HG02571 (cell line): ENCODE data around the gene GPR65.

ENCODE experiments used
- ATAC-seq: cut with Tn5 transposase; IDR thresholded peaks from one replicate; pipeline ENCODE4 v1.9.1; 2021; ENCODE audit warnings: mild to moderate bottlenecking, moderate library complexity; ENCODE audit not compliant: unreplicated experiment

The GPR65 gene

DNA sequence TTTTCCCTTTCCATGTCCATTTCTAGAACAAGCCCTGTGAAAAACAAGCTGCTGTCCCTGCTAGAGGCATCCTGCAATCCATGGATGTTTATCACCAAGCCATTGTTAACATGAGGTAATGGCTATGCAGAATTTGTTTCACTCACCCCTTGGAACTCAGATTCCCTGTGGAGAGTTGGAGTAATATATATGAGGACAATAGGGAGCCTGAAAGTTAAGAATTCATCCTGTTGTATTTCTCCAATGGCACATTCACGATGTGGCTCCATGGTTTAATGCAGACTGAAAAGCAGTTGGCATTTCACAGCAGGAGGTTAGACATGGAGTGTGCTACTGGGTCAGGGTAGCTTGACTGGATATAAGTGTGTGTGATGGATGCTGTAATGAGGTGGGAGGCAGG is 32.4 kb downstream of the GPR65 start:
- ATAC-seq = no peak

DNA sequence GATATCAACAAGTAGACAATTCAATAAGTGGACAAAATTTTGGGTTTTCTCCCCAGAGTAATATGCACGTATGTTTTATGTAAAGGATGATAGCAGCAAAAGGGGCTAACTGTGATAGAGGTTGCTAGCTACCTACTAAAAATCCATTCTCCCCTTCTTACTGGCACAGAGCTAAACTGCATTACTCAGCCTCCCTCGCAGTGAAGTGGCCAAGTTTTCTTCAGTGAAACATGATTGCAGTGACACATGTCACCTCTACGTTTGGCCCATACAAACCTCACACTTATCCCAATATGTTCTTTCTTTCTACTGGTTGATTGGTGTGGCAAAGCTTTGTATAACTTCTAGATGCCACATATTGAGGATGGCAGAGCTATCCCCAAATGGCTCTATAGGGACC is 34.3 kb downstream of the GPR65 start:
- no peak for ATAC-seq

DNA sequence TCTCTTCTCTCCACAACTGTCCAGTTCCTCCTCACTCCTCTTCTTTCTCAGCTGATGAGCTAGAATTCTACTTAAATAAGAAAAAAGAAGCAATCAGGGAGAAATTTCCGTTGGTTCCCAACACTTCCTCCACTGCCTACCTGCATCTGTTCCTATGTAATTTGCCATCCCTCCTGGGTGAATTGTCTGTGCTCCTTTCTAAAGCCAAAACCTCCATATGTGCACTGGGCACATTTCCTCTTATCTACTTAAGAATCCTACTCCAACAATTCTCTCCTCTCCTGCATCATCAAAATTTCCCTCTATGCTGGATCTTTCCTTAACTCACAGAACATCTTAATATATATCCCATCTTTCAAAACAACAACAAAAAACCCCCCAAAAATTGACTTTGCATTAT is 35.2 kb downstream of the GPR65 start:
- no peak for ATAC-seq

DNA sequence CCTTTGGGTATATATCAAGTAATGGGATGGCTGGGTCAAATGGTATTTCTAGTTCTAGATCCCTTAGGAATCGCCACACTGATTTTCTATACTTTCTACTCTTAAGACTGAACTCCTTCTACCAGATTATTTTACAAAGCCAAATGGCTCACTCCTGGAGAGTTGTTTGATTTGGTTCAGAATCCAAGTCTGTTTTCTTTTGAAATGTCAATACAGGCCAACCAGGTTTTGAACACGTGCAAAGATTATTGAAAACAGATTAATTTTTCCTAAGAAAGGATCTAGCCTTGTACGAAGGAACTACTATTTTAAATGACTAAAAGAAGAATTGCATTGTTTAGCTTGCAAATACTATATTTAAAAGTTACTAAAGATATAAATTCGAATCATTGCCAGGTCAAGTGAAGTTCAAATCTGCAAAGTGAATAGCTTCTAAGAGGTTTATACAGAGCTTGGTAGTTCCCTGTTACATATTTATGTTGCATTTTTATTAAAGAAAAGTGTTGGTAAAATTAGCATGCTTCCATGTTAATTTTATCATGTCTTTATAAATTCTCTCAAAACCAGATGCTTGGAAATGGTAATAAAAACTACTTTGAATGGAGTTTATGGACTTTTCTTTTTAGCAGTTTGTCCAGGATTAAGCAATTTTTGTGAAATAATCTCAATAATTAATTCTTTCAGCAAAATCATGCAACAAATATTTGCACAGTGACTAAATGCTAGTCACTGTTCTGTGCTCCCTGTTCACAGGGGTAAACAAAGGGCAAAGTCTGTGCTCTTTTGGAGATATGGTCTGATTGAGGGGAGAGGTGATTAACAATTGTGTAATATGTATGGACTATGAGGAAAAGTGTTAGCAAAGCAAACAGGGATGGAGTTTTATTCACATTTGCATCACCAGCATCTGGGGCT is 38.9 kb downstream of the GPR65 start:
- no peak for ATAC-seq

DNA sequence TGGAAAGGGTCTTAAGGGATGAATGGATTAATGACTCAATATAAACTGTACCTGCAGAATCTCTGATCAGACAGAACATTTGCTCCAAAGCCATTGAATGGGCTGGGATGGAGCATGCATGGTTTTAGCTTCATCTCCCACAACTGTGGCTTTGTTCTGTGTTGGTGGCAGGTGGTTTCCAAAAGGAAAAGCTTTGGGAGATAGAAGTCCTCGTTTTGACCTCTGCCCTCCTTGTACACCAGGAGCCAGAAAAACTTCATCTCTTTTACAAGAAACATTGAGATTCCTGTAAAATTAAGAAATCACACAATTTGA is 39.5 kb downstream of the GPR65 start:
- no peak for ATAC-seq

DNA sequence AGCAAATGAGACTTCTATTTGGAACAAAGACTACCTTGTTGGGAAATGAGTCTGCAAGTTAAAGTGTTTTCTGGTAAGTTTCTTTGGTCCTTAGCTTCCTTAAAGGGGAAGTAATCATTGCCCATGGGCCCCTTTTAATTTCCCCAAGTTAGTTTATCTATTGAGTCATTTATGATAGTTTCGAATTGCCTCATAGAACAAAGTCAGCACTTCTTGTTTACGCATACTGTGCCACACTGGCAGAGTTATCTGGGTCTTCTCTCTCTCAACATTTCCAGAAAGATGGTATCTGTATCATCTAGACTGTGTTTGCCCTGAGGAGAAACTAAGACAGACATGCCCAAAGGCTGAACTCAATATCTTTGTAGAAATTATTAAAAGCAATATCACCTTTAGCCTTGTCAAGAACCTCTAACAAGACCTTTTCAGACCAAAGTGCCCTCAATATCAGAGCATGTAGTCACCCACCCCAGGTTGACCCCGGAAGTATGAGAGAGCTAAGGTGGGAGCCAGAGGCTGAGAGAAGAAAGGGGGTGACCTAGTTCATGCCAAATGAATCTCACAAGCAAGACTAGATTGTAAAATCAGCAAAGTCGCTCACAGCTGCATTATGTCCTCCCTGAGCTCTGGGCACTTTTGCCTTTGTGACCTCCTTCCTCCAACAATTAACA is 40.0 kb downstream of the GPR65 start:
- peak; percentile 59 for ATAC-seq

DNA sequence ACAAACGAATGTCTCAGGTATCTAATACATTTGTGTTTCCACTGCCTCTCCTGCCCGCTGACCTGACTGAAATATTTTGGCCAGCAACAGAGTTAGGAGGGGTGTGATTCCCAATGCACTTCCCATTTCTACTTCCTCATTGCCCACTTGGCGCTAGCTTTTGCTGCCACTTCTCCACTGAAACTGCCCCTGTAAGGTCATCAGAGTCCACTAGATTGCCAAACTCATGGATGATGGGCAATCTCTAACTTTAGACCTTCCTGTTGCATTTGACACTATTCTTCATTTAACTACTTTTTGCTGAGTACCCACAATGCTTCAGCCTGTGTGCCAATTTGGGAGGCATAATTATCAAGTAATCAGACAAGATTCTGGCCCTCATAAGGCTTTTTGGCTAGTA is 40.8 kb downstream of the GPR65 start:
- no peak for ATAC-seq

DNA sequence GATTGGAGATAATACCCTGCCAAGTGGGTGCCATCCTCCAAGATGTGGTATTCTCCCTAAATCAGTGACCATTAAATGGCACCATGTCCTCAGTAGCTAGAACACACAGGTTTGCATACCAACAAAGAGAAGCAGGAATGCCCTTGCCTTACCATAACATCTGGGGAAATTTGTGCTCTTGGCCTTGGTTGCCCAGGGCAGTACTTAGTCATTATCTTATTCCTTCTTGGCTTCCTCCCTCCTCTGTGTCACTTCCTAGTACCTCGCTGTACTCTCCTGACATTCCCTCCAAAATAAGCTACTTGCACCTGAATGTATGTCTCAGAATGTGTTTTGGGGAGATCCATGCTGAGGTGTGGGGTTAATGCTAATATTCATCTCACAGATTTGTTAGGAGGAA is 43.4 kb downstream of the GPR65 start:
- no peak for ATAC-seq

DNA sequence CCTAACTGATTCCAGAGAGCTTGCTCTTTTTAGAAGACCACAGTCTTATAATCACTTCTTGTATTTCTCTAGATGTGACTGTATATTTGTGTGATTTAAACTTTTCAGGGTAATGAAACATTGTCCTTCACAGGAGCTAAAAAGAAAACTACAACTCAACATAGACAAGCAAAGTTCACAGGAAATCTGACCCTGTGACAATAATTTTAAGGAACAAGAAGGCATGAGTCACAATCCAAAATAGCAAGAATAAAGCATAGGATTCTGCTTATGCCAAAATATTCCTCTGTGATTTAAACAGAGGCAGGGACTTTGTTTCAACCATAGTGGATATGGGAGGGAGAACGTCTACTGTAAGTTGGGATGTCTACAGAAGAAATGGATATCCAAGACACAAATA is 44.3 kb downstream of the GPR65 start:
- no peak for ATAC-seq

DNA sequence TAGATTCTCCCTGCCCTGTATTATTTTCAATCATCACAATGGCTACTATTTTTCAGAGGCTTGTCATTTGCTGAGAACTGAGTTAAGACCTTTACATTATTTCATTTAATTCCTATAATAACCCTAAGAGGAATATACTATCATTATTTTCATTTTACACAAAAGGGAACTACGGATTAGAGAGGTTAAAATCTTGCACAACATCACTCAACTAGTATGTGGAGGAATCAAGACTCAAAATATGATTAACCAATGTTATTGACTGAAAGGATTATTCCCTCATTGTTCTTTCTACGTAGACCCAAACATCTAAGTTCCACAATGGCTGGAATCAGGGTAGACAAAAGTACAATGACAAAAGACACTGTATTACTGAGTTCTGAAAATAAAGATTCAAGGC is 45.0 kb downstream of the GPR65 start:
- no peak for ATAC-seq

DNA sequence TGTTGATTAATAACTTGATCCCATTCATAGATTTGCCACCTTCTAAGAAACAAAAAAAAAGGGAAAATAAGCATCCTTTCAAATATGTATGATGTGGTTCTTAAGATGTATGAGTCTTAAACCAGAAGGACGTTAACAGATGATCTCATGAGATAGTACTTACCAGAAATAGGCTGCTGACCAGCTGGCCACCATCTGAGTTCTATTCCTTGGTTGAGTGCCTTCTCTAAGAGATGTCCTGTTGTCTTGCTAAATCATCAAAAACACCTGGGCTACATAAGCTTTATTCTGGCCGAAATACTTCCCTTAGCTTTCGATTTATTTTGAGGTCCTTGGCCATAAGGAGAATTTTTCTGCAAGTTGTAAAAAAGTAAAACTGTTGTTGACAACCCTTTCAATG is 55.6 kb downstream of the GPR65 start:
- ATAC-seq = no peak

DNA sequence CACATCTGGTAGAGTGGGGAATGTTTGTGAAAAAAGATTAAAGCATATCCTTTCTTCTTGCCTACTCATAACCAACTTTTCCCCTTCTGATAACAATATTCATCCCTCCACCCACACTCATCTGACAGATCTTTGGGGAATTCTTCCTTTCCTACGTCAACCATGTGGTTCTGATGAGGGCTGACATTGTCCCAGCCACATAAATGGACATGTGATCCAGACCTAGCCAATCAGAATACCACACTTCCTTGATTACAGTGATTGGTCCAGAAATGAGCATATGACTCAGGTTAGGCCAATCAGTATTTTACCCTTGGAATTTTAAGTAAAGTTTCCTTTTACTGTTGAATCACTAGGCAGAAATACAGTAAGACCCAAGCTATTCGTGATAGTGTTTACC is 58.9 kb downstream of the GPR65 start:
- ATAC-seq = no peak
